Endodermal cell (in vitro differentiated cells): ENCODE measurements around the gene NKAIN1. TPM values are rescaled to one million over a fixed set of nuclear protein-coding genes. Genes with fewer than 3 reads are reported as not detected.

Source experiments
- DNase-seq: peaks from one replicate; pipeline ENCODE4 v3.0.0-alpha.2; 2017
- H3K27ac ChIP-seq: 2 replicates; pipeline ENCODE4 v1.5.1; 2013; ENCODE audit warnings: mild to moderate bottlenecking, low read depth, low read length, moderate library complexity
- H3K27me3 ChIP-seq: 2 replicates; pipeline ENCODE4 v1.6.1; 2013; ENCODE audit warnings: mild to moderate bottlenecking, low read length, moderate library complexity; ENCODE audit not compliant: insufficient read depth, control insufficient read depth, poor library complexity, severe bottlenecking
- H3K36me3 ChIP-seq: 2 replicates; pipeline ENCODE4 v1.7.0; 2013; ENCODE audit warnings: mild to moderate bottlenecking, low read length, moderate library complexity; ENCODE audit not compliant: control insufficient read depth, insufficient read depth
- H3K4me1 ChIP-seq: one replicate; pipeline ENCODE4 v1.7.0; 2013; ENCODE audit warnings: low read length; ENCODE audit not compliant: control insufficient read depth, insufficient read depth
- H3K4me3 ChIP-seq: 2 replicates; pipeline ENCODE4 v1.5.1; 2013; ENCODE audit warnings: mild to moderate bottlenecking, low read length, moderate library complexity
- H3K9ac ChIP-seq: 2 replicates; pipeline ENCODE4 v1.6.1; 2013; ENCODE audit warnings: mild to moderate bottlenecking, low read length, moderate library complexity; ENCODE audit not compliant: poor library complexity, severe bottlenecking; ENCODE audit errors: extremely low read depth
- H3K9me3 ChIP-seq: 2 replicates; pipeline ENCODE4 v1.6.1; 2013; ENCODE audit warnings: mild to moderate bottlenecking, low read length, moderate library complexity; ENCODE audit not compliant: control insufficient read depth
- H3K27ac Mint-ChIP-seq: 2 replicates; pipeline ENCODE4 v1.8.0; 2020; ENCODE audit warnings: mixed read lengths
- H3K27me3 Mint-ChIP-seq: 2 replicates; pipeline ENCODE4 v1.8.0; 2021; ENCODE audit warnings: mild to moderate bottlenecking, mixed read lengths; ENCODE audit not compliant: insufficient read depth
- H3K36me3 Mint-ChIP-seq: 2 replicates; pipeline ENCODE4 v1.8.0; 2020; ENCODE audit warnings: low read depth, mixed read lengths
- H3K4me1 Mint-ChIP-seq: 2 replicates; pipeline ENCODE4 v1.8.0; 2020; ENCODE audit warnings: mixed read lengths
- H3K4me3 Mint-ChIP-seq: 2 replicates; pipeline ENCODE4 v1.8.0; 2020; ENCODE audit warnings: mild to moderate bottlenecking, moderate library complexity, mixed read lengths
- H3K9me3 Mint-ChIP-seq: 2 replicates; pipeline ENCODE4 v1.8.0; 2020; ENCODE audit warnings: mild to moderate bottlenecking, mixed read lengths
- WGBS, 2 experiments: methylation state at CpG; one replicate each; pipeline versions ENCODE4 v1.1.5 to v1.1.7; 2013; ENCODE audit warnings: missing lambda C conversion rate in 2 of 2, mixed read lengths in 1 of 2; ENCODE audit not compliant: insufficient coverage in 1 of 2, insufficient read length in 1 of 2; 5-methylcytosine and 5-hydroxymethylcytosine counted together
- total RNA-seq, 2 donors: library from RNA; stranded (reverse); fragmentation: NEBNext Ultra II Directional in 1 of 2; extraction: Animal tissue kit (Norgen Biotek cat#: 25700) in 1 of 2; gene quantifications; 2 replicates in 1 of 2; 3 replicates in 1 of 2; pipeline ENCODE4 v1.2.1, GENCODE V29; 2021
- TF ChIP-seq, protein P1 (sequence below): fragments of 200-600 bp; sonication (generic); conservative IDR thresholded peaks from 2 replicates; pipeline ENCODE4 v1.5.0; 2021; ENCODE audit warnings: antibody characterized with exemption, mild to moderate bottlenecking

NKAIN1 gene
- total RNA-seq, 2 donors from 2014 or later, result 7.0 to 13.2 TPM

DNA sequence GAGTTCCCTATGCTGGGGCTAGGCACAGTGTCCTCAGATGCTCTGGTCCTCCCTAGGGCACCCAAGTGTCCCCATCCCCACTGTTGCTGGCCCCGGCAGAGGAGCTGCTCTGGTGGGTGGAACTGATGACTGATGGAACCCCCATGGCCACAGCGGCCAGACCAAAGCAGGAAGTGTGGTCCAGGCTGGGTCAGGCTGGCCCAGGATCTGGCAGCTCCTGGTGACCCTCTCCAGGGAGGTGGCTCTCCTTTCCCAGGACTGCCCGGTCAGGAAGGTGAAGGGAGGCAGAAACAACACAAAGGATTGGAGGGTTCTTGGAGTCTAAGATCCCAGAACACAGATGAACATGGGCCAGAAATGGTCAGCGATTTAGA is 1.1 kb downstream of the NKAIN1 start:
- 36 to 44% methylated on average over 3 to 4 of the region's 4 CpGs for WGBS, 2 experiments
- Mint-ChIP-seq H3K27ac (no peak overlapping the region), H3K4me1 (peaks cover 10% of the 10 kb centered on the region), H3K36me3 (no peaks in the 10 kb centered on the region), H3K27me3 (peaks cover 49% of the 10 kb centered on the region), H3K4me3 (peak overlapping the region; percentile 71), H3K9me3 (no peaks in the 10 kb centered on the region)
- H3K9ac ChIP-seq, result peak overlapping the region; percentile 8
- peak overlapping the region; percentile 80 for H3K4me3 ChIP-seq
- TF ChIP-seq, protein P1, sequence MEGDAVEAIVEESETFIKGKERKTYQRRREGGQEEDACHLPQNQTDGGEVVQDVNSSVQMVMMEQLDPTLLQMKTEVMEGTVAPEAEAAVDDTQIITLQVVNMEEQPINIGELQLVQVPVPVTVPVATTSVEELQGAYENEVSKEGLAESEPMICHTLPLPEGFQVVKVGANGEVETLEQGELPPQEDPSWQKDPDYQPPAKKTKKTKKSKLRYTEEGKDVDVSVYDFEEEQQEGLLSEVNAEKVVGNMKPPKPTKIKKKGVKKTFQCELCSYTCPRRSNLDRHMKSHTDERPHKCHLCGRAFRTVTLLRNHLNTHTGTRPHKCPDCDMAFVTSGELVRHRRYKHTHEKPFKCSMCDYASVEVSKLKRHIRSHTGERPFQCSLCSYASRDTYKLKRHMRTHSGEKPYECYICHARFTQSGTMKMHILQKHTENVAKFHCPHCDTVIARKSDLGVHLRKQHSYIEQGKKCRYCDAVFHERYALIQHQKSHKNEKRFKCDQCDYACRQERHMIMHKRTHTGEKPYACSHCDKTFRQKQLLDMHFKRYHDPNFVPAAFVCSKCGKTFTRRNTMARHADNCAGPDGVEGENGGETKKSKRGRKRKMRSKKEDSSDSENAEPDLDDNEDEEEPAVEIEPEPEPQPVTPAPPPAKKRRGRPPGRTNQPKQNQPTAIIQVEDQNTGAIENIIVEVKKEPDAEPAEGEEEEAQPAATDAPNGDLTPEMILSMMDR, result no peak
- H3K27me3 ChIP-seq, result peaks cover 26% of the 10 kb centered on the region
- H3K36me3 ChIP-seq, result no peaks in the 10 kb centered on the region
- no peak for DNase-seq
- H3K27ac ChIP-seq, result peak overlapping the region; percentile 62
- H3K9me3 ChIP-seq, result no peaks in the 10 kb centered on the region
- peaks cover 2% of the 10 kb centered on the region for H3K4me1 ChIP-seq

DNA sequence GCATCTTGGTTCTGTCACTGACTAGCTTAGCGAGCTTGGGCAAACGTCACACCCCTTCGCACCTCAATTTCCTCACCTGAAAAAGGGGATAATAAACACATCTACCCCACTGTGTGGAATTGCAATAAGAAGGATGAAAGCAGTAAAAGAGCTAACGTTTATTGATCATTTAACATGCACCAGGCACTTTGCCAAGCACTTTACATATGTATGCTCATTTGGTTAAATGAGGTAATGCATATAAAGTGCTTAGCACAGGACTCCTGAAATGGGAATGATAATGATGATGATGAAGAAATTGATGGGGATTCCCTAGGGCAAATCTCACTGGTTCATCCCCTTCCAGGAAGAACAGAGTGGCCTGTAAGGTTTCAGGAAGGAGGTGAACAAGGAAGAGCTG is 4.8 kb downstream of the NKAIN1 start:
- Histone ChIP-seq H3K27me3 (peaks cover 13% of the 10 kb centered on the region), H3K27ac (peak overlapping the region; percentile 44), H3K4me1 (no peaks in the 10 kb centered on the region), H3K36me3 (no peaks in the 10 kb centered on the region), H3K9me3 (no peaks in the 10 kb centered on the region), H3K4me3 (no peak overlapping the region), H3K9ac (no peak overlapping the region)
- peaks cover 28% of the 10 kb centered on the region for H3K27me3 Mint-ChIP-seq
- H3K36me3 Mint-ChIP-seq, result no peaks in the 10 kb centered on the region
- WGBS, 2 experiments, result 76 to 88% methylated on average over 1 to 4 of the region's 4 CpGs
- peaks cover 8% of the 10 kb centered on the region for H3K4me1 Mint-ChIP-seq
- no peak overlapping the region for H3K4me3 Mint-ChIP-seq
- no peaks in the 10 kb centered on the region for H3K9me3 Mint-ChIP-seq
- no peak overlapping the region for H3K27ac Mint-ChIP-seq
- TF ChIP-seq, protein P1, result no peak
- no peak for DNase-seq

DNA sequence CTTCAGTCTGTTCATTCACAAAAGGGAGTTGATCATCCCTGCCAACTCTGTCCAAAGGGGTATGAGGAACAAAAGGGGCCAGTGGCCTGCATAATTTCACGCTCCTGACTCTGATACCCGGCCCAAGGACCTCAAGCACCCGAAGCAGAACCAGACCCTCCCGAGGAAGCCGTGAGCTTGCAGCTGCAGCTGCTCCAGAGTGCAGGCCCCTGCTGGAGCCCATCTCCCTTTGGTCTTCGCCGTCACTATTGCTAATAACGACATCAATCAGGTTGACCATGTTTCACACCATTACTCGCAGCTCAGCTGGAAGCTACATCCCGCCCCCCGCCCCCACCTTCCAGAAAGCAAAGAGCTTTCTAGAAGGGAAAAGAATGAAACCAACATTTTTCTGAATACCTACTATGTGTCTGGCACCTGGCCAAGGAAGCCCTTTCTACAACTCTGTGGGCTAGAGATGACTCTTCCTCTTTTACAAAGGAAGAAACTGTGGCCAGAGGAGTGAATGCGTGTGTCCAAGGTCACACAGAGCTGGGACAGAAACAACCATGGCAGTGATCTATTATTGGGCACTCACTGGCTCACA is 5.5 kb downstream of the NKAIN1 start:
- TF ChIP-seq, protein P1, result no peak
- H3K27ac ChIP-seq, result peak overlapping the region; percentile 44
- 67 to 68% methylated on average over 8 to 12 of the region's 12 CpGs for WGBS, 2 experiments
- H3K4me1 ChIP-seq, result no peaks in the 10 kb centered on the region
- Mint-ChIP-seq H3K36me3 (no peaks in the 10 kb centered on the region), H3K4me3 (no peak overlapping the region), H3K27ac (no peak overlapping the region), H3K27me3 (peaks cover 26% of the 10 kb centered on the region), H3K9me3 (no peaks in the 10 kb centered on the region), H3K4me1 (peaks cover 8% of the 10 kb centered on the region)
- H3K27me3 ChIP-seq, result peaks cover 13% of the 10 kb centered on the region
- H3K4me3 ChIP-seq, result no peak overlapping the region
- no peaks in the 10 kb centered on the region for H3K9me3 ChIP-seq
- no peak overlapping the region for H3K9ac ChIP-seq
- DNase-seq, result no peak
- H3K36me3 ChIP-seq, result no peaks in the 10 kb centered on the region
